Measurements from ENCODE around the gene PDE3A. TPM values are rescaled to one million over a fixed set of nuclear protein-coding genes. Genes with fewer than 3 reads are reported as not detected.

PDE3A gene
- total RNA-seq, 1 donor, result 14.8 TPM

DNA sequence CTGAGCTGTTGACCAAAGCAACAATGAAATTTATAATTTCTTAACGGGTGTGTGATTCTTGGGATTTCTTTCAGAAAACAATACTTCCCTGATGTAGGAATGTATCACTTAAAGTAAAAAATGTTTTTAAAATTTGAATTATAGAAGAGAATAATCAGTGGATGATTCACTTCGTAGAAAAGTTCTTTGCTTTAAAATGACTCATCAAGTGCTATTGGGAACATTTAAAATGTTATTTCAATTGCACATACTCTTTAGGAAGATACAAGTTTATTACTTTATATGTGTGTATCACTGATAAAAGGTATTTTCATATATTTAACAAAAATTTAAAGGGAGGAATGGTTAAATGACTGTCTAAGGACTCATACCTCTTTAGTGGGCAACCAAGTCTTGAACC is 155.3 kb downstream of the PDE3A start:
- no peaks in the 10 kb centered on the region for H3K36me3 ChIP-seq (ENCODE audit: insufficient read depth, low read length)
- peak overlapping the region; percentile 18 for H3K4me2 ChIP-seq (ENCODE audit: insufficient read depth, low read length)
- peaks cover 26% of the 10 kb centered on the region for H3K4me1 ChIP-seq (ENCODE audit: insufficient read depth, low read length)
- H2AFZ ChIP-seq (ENCODE audit: low read length), result no peak overlapping the region
- H3K9me3 ChIP-seq (ENCODE audit: low read depth, low read length), result no peaks in the 10 kb centered on the region
- H3K79me2 ChIP-seq (ENCODE audit: insufficient read depth, low read length), result peaks cover 29% of the 10 kb centered on the region
- H3K27me3 ChIP-seq (ENCODE audit: insufficient read depth, low read length), result no peaks in the 10 kb centered on the region
- DNase-seq (ENCODE audit: insufficient read length, low spot score, missing footprints), result peak; percentile 86
- H4K20me1 ChIP-seq (ENCODE audit: insufficient read depth, low read length), result no peaks in the 10 kb centered on the region
- H3K4me3 ChIP-seq (ENCODE audit: insufficient read depth, low read length), result no peak overlapping the region
- H3K27ac ChIP-seq (ENCODE audit: low read depth, low read length), result peak overlapping the region; percentile 43
- TF ChIP-seq, protein P1, sequence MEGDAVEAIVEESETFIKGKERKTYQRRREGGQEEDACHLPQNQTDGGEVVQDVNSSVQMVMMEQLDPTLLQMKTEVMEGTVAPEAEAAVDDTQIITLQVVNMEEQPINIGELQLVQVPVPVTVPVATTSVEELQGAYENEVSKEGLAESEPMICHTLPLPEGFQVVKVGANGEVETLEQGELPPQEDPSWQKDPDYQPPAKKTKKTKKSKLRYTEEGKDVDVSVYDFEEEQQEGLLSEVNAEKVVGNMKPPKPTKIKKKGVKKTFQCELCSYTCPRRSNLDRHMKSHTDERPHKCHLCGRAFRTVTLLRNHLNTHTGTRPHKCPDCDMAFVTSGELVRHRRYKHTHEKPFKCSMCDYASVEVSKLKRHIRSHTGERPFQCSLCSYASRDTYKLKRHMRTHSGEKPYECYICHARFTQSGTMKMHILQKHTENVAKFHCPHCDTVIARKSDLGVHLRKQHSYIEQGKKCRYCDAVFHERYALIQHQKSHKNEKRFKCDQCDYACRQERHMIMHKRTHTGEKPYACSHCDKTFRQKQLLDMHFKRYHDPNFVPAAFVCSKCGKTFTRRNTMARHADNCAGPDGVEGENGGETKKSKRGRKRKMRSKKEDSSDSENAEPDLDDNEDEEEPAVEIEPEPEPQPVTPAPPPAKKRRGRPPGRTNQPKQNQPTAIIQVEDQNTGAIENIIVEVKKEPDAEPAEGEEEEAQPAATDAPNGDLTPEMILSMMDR (IDR thresholded peaks at IDR 0.05; ENCODE audit: extremely low read depth, low read depth, low read length), result no peak

DNA sequence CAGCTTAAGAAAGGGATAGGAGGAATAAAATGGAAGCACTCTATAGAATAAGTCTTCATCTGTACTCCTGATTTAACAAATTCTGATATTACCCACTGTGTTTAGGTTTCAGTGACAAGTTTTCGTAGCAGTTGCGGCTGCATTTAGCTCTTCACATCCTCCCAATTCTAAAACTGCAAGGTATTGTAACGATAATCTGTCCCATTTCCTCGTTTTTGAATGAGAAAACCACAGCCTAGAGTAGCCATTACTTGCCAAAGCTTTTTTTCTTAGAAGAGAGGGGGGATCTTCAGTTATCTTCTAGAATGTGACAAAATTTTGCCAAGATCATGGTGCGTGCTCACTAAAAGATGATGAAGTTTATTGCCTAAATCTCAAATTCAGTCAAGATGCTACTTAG is 155.8 kb downstream of the PDE3A start:
- no peak for DNase-seq (ENCODE audit: insufficient read length, low spot score, missing footprints)
- Histone ChIP-seq H3K27ac (ENCODE audit: low read depth, low read length) (peak overlapping the region; percentile 38), H3K9me3 (ENCODE audit: low read depth, low read length) (no peaks in the 10 kb centered on the region), H2AFZ (ENCODE audit: low read length) (no peak overlapping the region), H3K79me2 (ENCODE audit: insufficient read depth, low read length) (peaks cover 29% of the 10 kb centered on the region), H3K4me3 (ENCODE audit: insufficient read depth, low read length) (no peak overlapping the region), H3K4me2 (ENCODE audit: insufficient read depth, low read length) (peak overlapping the region; percentile 3), H3K4me1 (ENCODE audit: insufficient read depth, low read length) (peaks cover 26% of the 10 kb centered on the region), H3K27me3 (ENCODE audit: insufficient read depth, low read length) (no peaks in the 10 kb centered on the region), H4K20me1 (ENCODE audit: insufficient read depth, low read length) (no peaks in the 10 kb centered on the region), H3K36me3 (ENCODE audit: insufficient read depth, low read length) (no peaks in the 10 kb centered on the region)
- TF ChIP-seq, protein P1 (IDR thresholded peaks at IDR 0.05; ENCODE audit: extremely low read depth, low read depth, low read length), result no peak

DNA sequence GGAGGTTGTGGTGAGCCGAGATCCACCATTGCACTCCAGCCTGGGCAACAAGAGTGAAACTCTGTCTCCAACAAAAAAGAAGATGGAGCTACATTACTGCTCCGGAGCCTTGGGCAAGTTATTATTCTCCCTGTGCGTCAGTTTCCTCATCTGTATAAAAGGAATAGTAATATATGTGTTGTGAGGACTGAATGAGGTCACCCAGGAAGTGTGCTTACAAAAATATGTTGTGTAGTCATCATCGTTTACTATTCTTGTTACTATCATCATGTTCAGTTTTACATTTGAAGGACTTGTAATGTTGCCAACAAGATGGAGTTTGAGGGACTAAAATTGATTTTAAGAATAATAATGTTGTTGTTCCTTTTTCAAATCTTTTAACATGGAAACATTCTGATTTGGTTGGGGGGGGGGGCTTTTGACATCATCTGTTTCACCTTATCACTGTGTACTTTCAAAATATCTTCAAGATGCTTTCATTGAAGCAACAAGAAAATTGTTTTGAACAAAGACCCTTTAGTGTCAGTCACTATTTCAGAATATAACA is 156.8 kb downstream of the PDE3A start:
- Histone ChIP-seq H3K4me1 (ENCODE audit: insufficient read depth, low read length) (peaks cover 26% of the 10 kb centered on the region), H3K79me2 (ENCODE audit: insufficient read depth, low read length) (peaks cover 27% of the 10 kb centered on the region), H3K4me3 (ENCODE audit: insufficient read depth, low read length) (no peak overlapping the region), H3K27me3 (ENCODE audit: insufficient read depth, low read length) (no peaks in the 10 kb centered on the region), H4K20me1 (ENCODE audit: insufficient read depth, low read length) (no peaks in the 10 kb centered on the region), H3K9me3 (ENCODE audit: low read depth, low read length) (no peaks in the 10 kb centered on the region), H3K36me3 (ENCODE audit: insufficient read depth, low read length) (no peaks in the 10 kb centered on the region), H3K27ac (ENCODE audit: low read depth, low read length) (peak overlapping the region; percentile 41), H3K4me2 (ENCODE audit: insufficient read depth, low read length) (no peak overlapping the region), H2AFZ (ENCODE audit: low read length) (no peak overlapping the region)
- TF ChIP-seq, protein P1 (IDR thresholded peaks at IDR 0.05; ENCODE audit: extremely low read depth, low read depth, low read length), result no peak
- no peak for DNase-seq (ENCODE audit: insufficient read length, low spot score, missing footprints)

DNA sequence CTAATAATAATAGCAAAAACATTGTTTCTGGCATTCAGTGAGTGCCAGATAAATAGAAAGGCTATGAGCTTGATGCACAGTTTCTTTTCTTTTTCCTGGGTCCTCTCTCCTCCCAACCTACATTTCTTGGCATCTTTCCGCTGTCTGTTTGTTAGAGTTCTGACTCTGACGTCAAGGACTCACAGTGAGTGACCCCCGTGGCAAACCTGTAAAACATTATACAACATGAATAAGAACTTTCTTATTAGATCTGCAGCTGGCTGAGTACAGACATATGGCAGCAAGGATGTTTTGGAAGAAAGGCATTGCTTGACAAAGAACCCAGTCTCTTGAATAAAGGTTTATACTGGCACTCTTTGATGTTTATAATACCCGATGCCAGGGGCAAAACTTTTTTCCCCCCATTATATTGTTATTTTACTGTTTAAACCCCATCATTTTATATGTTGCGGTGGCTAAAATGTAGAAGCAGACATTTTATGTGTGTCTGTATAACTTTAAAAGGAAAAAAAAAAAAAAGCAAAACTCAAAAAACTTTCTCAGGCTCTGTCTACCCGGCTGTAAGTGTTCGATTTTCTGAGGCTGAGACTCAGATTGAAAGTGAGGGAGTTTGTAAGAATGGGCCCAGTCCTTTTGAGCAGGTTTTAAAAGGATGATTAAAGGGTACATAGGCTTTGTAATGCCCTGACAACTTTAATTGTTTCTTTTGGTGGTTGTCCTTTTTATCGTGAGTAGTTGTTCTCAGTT is 159.3 kb downstream of the PDE3A start:
- peak overlapping the region; percentile 74 for H3K27ac ChIP-seq (ENCODE audit: low read depth, low read length)
- H3K27me3 ChIP-seq (ENCODE audit: insufficient read depth, low read length), result no peaks in the 10 kb centered on the region
- peak overlapping the region; percentile 72 for H2AFZ ChIP-seq (ENCODE audit: low read length)
- H3K4me3 ChIP-seq (ENCODE audit: insufficient read depth, low read length), result peak overlapping the region; percentile 36
- H3K4me2 ChIP-seq (ENCODE audit: insufficient read depth, low read length), result peak overlapping the region; percentile 59
- H3K79me2 ChIP-seq (ENCODE audit: insufficient read depth, low read length), result peaks cover 13% of the 10 kb centered on the region
- TF ChIP-seq, protein P1 (IDR thresholded peaks at IDR 0.05; ENCODE audit: extremely low read depth, low read depth, low read length), result no peak
- peaks cover 26% of the 10 kb centered on the region for H3K4me1 ChIP-seq (ENCODE audit: insufficient read depth, low read length)
- H3K9me3 ChIP-seq (ENCODE audit: low read depth, low read length), result no peaks in the 10 kb centered on the region
- DNase-seq (ENCODE audit: insufficient read length, low spot score, missing footprints), result peak; percentile 55
- H4K20me1 ChIP-seq (ENCODE audit: insufficient read depth, low read length), result no peaks in the 10 kb centered on the region
- H3K36me3 ChIP-seq (ENCODE audit: insufficient read depth, low read length), result no peaks in the 10 kb centered on the region

All from osteoblast (primary cell).